Hepatocyte (in vitro differentiated cells): ENCODE measurements around the gene CBR1.

Experiments
- EZH2 ChIP-seq: fragments of 200-600 bp; sonication (generic); IDR thresholded peaks from 2 replicates; pipeline ENCODE4 v1.6.1; 2016; ENCODE audit warnings: antibody characterized with exemption, mild to moderate bottlenecking, borderline replicate concordance
- TF ChIP-seq, protein P1 (sequence below): fragments of 200-600 bp; sonication (generic); IDR thresholded peaks from 2 replicates; pipeline ENCODE4 v1.5.1; 2016; ENCODE audit warnings: antibody characterized with exemption, mild to moderate bottlenecking; ENCODE audit not compliant: poor library complexity

DNA sequence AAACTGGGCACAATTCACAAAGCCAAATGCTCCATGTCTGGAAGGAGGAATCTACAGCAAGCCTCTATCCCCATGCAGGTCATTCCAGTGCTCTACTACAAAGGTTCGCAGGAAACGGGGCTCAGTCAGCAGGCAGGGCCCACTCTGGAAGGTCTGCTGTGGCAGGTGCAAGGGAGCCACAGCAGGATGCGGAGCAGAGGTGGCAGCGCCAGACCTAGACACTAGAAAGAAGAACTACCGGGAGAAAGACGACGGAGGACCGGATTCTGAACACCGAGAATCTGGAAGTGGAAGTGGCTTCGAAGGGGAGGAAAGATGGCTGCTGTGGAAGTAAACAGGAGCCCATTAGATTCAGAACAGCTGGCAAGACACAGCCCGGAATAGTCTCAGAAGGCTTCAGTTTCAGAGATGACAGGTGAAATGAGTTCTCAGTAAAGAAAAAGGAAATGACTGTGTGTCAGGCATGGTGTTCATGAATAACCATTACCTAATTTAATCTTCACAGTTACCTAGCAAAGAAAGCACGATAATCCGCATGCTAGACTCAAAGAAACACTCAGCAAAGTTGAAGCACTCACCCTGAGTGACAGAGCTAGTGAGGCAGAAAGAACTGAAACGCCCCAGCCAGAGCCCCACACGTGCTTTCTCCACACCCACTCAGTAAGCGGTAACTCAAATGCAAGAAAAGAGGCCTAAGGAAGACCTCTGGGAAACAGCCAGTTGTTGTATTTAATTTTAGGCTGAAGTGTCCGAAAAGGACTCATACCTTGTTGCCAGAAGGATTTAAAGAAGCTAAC lies 30.9 kb upstream of the CBR1 start:
- TF ChIP-seq, protein P1, sequence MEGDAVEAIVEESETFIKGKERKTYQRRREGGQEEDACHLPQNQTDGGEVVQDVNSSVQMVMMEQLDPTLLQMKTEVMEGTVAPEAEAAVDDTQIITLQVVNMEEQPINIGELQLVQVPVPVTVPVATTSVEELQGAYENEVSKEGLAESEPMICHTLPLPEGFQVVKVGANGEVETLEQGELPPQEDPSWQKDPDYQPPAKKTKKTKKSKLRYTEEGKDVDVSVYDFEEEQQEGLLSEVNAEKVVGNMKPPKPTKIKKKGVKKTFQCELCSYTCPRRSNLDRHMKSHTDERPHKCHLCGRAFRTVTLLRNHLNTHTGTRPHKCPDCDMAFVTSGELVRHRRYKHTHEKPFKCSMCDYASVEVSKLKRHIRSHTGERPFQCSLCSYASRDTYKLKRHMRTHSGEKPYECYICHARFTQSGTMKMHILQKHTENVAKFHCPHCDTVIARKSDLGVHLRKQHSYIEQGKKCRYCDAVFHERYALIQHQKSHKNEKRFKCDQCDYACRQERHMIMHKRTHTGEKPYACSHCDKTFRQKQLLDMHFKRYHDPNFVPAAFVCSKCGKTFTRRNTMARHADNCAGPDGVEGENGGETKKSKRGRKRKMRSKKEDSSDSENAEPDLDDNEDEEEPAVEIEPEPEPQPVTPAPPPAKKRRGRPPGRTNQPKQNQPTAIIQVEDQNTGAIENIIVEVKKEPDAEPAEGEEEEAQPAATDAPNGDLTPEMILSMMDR: no peak
- no peak for TF ChIP-seq EZH2
